Cerebellar nuclear complex (tissue), 1 donor: Measurements from ENCODE around the gene DNAJC25.
A peak's percentile ranks its signal among the peaks of the same experiment; 100 is the strongest.
"Not testable (repeated sequence)": the region's sequence is repeated elsewhere in the genome, so short reads cannot be mapped to it uniquely, and the experiment has no call there.

ENCODE experiments used
- DNase-seq, 2 experiments: peaks; one replicate each; lab custom pipeline; 2025; lab: John Stamatoyannopoulos, UW

DNAJC25 gene

DNA sequence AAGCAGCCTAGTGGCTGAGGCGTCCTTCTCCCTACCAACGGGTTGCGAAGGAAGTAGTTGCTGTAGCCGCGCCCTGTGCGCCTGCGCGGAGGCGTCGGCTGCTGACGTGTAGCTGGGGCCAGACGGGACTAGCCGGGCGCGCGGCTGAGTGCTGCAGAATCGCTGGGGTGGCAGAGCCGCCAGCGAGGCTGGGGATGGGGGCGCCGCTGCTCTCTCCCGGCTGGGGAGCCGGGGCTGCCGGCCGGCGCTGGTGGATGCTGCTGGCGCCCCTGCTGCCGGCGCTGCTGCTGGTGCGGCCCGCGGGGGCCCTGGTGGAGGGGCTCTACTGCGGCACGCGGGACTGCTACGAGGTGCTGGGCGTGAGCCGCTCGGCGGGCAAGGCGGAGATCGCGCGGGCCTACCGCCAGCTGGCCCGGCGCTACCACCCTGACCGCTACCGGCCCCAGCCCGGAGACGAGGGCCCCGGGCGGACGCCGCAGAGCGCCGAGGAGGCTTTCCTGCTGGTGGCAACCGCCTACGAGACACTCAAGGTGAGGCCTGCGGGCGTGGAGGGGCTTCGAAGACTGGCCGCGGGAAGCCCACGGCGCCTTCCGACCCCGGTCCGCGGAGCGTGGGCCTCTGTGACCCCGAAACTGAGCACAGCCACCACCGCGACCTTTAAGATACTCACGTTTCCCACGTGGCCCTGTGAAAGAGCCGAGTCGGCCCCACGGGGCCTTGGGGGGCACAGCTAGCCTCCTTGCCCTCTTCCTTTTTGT is at the start of gene DNAJC25:
Gene DNAJC25 (plus strand): TSS at position 121 of the 758 bp plus-strand sequence. CDS start 74 bp downstream, at position 195.
- DNase-seq: peak; percentile 67 to 89

DNA sequence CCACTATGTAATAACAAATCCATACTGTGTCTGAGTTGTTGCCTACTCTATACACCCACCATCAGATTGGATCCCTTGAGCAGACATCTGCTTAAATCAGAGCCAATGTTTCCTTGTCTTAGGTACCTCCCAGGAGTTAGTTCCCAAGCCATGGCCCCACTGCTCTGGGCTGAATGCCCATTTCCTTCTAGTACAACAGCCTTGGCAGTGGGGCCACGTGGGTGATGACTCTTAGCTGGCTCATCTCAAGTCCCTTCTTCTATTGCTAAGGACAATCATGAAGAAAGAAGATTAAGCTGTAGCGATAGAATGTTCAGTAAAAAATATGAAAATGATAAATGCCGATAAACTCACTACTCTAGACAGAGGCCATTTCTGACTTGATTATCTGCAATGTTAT is 48.2 kb upstream of the DNAJC25 start:
- DNase-seq: no peak

DNA sequence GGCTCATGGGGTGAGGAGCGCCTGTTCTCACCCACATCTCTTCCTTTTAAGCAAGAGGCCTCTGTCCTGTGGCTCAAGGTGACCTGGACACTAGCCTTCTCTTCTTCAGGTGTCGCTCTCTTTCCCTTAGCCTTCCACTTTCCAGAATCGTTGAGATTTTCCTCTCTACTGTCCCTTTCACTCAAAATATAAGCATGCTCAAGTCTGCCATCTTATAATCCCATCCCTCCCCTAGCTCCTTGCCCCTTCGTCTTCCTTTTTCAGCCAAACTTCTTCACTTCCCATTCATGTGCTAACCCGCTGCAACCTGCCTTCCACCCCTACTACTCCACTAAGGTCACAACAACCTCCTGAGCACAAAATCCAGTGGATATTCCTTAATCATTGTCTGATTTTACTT is 44.8 kb upstream of the DNAJC25 start:
- no peak for DNase-seq

DNA sequence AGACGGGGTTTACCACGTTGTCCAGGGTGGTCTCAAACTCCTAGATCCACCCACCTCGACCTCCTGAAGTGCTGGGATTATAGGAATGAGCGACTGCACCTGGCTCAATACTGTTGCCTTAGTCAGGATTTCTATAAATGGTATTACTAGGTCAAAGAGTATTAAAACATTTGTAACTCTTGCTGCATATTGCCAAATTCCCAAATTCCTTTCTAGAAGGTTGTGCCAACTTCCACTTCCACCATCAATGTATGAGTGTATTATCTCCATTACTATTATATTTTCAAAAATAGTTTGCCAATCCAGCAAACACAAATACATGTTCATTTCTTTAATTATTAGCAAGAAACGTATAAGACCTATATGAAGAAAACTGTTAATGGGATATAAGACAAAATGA is 42.3 kb upstream of the DNAJC25 start:
- DNase-seq: no peak

DNA sequence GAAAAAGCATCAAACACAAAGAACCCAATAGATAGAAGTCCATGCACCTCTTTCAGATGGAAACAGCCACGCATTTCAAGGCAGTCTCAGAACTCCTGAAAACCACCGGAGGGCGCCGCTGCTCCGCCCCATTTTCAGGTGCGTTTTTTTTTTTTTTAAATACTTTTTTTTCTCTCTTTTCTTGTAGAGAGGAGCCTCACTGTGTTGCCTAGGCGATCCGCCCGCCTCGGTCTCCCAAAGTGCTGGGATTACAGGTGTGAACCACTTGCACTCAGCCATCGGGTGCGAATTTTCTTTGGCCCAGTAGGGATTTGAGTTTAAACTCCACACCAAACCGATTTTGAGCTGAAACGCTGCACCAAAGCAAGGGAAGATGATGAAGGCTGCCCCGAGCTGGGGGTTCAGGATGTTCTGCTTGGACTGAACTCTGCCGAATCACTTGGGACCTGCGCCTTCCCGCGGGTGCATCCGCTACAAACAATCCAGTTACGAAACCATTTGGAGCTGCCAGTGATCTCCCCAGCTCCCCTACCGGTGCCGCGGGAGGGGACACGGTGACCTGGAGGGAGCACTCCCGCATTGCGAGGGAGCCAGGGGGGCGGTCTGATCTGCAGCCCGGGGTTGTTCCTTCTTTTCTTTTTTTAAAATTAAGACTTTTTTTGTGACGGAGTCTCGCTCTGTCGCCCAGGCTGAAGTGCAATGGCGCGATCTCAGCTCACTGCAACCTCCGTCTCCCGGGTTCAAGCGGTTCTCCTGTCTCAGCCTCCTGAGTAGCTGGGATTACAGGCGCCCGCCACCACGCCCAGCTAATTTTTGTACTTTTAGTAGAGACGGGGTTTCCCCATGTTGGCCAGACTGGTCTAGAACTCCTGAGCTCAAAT is 33.0 kb upstream of the DNAJC25 start:
- DNase-seq: peak in 1 of 2 experiments; percentile 46

DNA sequence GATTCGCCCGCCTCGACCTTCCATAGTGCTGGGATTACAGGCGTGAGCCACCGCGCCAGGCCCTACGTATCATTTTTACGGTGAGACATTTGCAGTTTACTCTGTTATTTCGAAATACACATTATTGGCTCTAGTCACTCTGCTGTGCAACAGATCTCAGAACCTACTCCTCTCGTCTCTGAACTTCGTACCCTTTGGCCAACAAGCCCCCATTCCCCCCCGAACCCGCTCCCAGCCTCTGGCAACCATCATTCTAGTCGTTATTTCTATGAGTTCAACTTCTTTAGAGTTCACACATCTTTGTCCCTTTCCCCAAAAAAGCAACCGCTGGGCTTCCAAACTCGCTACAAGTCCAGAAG is 32.4 kb upstream of the DNAJC25 start:
- DNase-seq: no peak

DNA sequence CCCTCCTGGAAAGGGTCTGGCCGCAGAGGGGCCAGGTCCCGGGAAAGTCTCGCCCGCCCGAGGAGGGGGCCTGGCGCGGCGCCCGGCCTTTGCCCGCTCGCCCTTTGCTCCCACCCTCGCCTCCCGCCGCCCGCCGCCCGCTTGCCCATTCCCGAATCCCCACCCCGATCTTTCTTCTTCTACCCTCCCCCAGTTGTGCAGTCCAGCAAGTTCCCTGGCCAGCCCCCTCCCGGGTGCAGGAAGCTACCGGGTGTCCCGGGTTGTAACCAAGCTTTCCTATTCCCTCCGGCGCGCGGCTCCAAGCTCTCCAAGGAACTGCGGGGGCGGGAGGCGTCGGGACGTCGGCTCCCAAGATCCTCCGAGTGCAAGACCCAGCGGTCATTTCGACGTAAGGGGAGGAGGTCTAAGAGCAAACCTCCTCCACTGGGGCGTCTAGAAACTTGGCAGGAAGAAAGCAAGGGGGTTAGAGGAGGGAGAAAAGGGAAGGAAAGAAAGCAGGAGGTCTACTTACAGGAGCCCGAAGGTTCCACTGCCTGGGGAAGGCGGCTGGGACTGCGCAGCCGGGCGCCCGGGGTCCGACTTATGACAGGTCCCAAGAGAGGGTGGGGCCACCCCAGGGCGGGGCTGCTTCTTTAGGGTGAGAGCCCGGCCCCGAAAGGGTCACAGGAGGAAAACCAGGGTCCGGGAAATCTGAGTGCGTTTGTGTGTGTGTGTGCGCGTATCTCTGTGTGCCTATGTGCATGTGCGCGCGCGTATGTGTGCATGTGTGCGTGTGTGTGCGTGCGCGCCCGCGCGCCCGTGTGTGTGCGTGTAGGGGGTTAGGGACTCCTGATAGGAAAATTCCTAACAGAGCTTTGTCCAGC is 31.8 kb upstream of the DNAJC25 start, which contains the start of gene PTGR1:
Gene PTGR1 (minus strand): TSS at position 556 of the 863 bp plus-strand sequence. CDS start 2,225 bp downstream, outside the sequence.
- peak in 1 of 2 experiments; percentile 41 for DNase-seq

DNA sequence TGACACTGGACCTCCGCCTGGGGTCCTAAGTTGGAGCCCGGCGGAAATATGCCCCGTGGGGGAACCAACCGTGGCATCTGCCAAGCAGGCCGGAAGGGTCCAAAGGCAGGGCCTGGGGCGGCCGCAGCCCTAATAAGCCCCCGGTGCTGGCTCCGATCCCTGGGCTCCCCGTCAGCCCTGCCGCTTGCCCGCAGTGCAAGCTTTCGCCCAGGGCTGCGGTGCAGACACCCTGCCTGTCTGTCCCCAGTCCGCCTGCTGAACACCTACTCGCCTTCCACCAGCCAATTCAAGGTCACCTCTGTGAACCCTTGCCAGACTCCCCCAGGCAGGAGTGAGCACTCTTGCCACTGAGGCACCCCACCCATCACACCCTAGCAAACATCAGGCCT is 31.2 kb upstream of the DNAJC25 start:
- DNase-seq: no peak

DNA sequence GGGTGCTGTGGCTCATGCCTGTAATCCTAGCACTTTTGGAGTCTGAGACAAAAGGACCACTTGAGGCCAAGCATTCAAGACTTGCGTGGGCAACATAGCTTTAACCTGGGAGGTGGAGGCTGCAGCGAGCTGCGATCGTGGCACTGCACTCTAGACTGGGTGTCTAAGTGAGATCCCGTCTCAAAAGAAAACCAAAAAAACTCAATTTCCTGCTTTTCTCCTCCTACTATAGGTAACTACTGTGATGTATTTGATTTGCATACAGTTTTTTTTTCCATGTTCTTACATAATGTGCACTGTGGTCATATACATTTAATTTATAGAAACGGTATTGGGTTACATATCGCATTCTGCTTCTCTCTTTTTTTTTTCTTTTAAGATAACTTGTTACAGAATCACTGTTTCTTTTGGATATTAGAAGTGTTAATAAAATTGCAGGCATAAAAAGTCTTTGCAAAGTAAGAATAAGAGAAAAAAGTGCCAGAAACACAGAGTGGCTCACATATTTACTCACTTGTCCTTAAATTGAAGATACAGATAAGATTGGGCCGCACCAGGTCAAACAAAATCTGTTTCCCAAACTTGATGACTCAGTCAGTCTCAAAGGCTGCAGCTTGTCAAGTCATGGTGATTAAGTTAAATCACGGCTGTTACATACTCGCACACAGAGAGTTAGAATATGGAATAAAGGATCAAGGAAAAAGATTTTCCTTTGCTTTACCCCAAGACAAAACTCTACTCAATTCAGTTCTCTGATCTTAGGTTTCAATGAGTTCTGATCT is 29.7 kb upstream of the DNAJC25 start:
- DNase-seq: no peak

DNA sequence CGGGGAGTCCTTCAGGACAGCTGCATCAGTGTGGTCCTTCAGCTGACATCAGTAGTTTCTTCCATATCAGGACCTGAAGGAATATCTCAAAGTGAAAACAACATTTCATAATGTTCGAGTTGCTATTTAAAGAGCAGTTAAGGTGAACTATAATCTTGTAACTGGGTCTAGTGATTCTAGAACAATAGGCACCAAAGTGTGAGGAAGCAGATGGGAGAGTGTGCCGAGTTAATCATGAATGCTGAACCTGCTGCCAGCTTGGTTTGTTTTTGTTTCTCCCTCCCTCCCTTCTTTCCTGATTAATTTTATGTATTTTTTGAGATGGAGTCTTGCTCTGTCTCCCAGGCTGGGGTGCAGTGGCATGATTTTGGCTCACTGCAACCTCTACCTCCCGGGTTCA is 28.1 kb upstream of the DNAJC25 start:
- DNase-seq: no peak

DNA sequence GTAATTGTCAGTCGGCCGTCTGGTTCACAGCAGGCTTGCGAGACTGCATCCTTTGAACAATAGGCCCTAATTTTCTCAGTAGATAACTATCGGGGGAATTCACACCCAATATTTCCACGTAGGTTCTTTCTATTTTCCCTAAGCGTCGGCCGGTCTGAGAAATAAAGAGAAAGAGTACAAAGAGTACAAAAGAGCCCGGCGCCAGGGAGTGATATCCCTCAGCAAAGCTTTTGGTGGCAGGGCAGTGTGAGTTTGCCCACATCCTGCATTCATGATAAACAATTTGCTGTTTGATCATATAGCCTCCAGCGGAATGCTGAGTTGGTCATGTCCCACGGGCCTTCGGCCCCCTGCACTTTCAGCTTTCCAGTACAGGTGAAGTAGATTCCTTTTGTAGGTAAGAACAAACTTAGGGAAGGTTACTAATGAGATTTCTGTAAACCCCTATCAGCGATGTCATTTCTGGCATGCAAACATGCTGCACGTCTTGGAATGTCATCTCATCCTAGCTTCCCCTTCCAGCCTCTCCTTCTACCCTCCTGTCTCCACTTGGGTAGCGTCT is 27.0 kb upstream of the DNAJC25 start:
- no peak for DNase-seq

DNA sequence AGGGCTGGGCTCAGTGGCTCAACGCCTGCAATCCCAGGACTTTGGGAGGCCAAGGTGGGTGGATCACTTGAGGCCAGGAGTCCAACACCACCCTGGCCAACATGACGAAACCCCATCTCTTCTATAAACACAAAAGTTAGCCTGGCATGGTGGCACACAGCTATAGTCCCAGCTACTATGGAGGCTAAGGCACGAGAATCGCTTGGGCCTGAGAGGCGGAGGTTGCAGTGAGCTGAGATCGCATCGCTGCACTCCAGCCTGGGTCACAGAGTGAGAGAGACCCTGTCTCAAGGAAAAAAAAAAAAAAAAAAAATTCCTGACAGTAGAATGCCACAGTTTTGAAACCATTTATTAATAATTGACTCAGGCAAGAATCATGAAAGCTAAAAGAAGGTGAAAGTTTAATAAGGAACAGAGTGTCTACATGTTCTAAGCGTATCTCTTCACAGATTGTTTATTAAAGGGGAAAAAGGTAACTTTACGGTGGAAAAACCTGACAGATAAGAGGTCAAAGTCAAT is 26.0 kb upstream of the DNAJC25 start:
- no peak for DNase-seq

DNA sequence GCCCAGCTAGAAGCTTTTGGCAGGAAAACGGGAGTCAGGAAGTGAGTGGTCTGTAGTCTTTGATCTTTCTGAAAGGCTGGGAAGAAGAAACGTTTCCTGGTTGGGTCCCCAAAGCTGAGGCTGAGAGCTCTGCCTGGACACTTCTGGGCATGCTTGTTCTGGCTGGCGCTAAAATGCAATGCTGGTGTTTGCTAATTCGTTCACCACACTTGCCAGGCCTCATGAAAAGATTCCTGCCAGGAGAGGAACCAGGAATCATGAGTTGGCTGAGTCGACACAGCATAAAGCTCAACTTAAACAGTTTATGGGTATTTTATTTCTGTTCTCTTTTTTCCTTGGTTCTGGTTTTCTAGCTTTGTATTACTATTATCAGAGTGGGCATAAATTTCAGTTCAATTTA is 21.0 kb upstream of the DNAJC25 start:
- DNase-seq: no peak

DNA sequence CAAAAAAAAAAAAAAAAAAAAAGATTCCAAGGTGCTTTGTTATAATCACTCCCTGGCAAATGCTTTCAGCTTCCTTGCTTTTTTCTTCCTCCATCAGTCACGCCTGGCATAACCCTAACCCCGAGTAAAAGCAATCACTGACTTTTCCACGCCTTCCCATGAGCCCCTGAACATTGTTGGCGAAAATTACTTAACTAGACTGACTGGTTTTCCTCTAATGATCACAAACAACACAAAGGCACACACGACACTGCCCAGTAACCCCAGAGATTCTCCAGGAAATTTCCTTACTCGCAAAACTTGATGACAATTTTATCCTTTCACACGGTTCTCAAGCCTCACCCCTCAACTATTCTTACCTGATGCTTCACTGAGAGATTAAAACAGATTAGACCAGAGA is 20.3 kb upstream of the DNAJC25 start:
- DNase-seq: no peak

DNA sequence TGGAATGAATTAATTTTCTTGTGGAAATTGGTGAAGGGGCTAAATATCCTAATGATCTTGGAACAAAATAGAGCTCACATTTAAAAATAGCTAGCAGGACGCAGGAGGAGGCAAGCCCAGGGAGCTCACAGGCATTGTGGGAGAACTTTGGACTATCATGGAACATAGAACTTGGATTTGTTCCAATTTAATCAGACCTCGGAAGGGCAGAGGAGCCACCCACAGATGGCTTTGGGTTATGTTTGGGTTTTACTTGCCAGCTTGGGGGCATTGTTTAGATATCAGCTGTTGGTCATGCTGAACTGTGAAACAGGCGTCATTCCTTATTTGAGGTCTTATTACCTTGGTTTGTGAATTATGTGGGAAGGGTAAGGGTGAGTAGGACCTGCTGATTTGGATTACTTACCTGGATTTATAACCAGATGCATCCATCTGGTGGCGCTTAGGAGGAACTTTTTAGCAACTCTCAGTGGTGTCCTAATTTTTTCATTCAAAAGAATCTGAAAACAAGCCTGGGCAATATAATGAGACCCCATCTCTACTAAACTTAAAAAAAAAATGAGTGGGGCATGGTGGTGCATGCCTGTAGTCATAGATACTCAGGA is 17.6 kb upstream of the DNAJC25 start:
- no peak for DNase-seq

DNA sequence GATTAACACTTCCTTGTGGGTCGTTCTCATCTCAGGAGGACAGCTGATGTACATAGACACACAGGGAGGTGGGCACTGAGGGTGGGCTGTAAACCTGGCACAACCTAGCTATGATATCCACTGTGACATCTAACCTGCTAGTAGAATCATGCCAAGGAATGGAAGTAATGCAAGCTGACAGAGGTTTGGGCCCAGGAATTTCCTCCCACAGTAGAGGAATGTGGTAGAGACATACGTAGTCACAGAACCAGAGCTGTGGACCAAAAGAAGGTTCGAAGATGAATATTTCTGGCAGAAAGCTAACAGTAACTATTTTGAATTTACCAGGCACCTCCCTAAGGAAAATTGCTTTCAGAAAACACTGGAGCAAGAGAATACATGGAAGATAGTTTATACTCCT is 15.2 kb upstream of the DNAJC25 start:
- DNase-seq: no peak

DNA sequence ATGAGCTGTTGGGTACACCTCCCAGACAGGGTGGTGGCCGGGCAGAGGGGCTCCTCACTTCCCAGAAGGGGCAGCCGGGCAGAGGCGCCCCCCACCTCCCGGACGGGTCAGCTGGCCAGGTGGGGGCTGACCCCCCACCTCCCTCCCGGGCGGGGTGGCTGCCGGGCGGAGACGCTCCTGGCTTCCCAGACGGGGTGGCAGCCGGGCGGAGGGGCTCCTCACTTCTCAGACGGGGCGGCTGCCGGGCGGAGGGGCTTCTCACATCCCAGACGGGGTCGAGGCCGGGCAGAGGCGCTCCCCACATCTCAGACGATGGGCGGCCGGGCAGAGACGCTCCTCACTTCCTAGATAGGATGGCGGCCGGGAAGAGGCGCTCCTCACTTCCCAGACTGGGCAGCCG is 13.8 kb upstream of the DNAJC25 start:
- not testable (repeated sequence) for DNase-seq

DNA sequence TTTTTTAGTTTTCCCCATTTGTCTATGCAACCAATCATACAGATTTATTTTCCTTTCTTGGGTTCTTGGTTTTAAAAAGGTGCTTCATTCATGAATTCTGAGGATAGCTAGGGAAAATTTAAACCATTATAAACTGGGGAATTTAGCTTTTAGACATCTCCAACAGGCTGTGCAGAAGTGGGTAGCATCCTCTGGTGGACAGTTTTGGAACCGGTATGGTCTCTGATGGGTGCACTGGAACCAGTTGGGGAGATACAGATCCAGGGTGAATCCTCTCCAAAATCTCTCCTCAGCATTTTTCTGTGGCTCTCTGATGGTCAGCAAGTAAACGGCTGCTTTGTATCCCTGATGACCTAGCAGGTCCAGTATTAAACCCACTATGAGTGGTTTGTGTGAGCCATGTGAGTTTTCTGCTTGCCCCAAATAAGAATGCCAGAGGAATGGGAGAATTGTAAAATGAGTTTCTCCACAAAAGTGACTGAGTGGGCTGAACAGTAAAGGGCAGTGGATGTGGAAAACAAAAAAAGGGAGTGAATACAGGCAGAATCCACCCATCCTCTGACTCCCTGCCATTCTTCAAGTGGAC is 9.1 kb upstream of the DNAJC25 start:
- DNase-seq: no peak

DNA sequence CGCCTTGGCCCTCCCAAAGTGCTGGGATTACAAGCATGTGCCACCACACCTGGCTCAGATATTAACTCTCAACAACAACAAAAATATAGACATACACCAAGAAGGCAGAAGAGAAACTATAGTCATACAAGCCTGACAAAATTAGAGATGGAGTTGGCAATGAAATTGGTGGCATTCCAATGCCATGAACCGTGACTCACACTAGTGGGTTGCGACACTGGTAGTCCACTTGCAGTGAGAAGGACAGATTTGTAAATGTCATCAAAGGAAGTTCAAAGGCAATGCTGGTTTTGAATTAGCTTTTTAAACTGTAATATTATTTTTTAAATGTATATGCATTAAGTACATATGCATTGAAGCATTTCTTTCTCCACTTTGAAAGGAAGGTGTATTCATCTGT is 8.5 kb upstream of the DNAJC25 start:
- DNase-seq: no peak
